ENCODE measurements around the gene LAMTOR2.

- TF ChIP-seq POLR2A (IDR thresholded peaks at IDR 0.05; ENCODE audit: control extremely low read depth in 1 of 2, low read depth in 2 of 2, low read length in 2 of 2) (no peak), EZH2 (IDR thresholded peaks at IDR 0.05; ENCODE audit: low read depth, low read length, severe bottlenecking) (no peak), CHD1 (IDR thresholded peaks at IDR 0.05; ENCODE audit: low read depth, low read length) (no peak), CEBPB (IDR thresholded peaks at IDR 0.05; ENCODE audit: low read depth, low read length) (no peak), CHD7 (IDR thresholded peaks at IDR 0.05; ENCODE audit: insufficient replicate concordance, low read length) (no peak), CTCF (IDR thresholded peaks at IDR 0.05; ENCODE audit: control extremely low read depth in 1 of 3, insufficient read depth in 1 of 3, low read depth in 1 of 3, low read length in 3 of 3) (no peak), BACH1 (IDR thresholded peaks at IDR 0.05; ENCODE audit: low read length) (no peak), HDAC6 (IDR thresholded peaks at IDR 0.05; ENCODE audit: low read depth, low read length) (no peak), SP1 (IDR thresholded peaks at IDR 0.05; ENCODE audit: low read depth, low read length) (no peak), EGR1 (IDR thresholded peaks at IDR 0.05; ENCODE audit: borderline replicate concordance, low read depth, low read length) (no peak)
Observed at GRCh38 chr1:156012051-156012817, 42.3 kb upstream of the LAMTOR2 start.
